Skeletal muscle tissue (tissue), 4 donors: ENCODE results near the gene NSD1. TPM values are rescaled to one million over a fixed set of nuclear protein-coding genes. Genes with fewer than 3 reads are reported as not detected.
A peak's percentile ranks its signal among the peaks of the same experiment; 100 is the strongest.
"Not testable (repeated sequence)": the region's sequence is repeated elsewhere in the genome, so short reads cannot be mapped to it uniquely, and the experiment has no call there.

ENCODE experiments used
- H3K27ac ChIP-seq: one replicate; pipeline ENCODE4 v1.7.0; 2013; ENCODE audit warnings: mild to moderate bottlenecking, low read depth, low read length, inconsistent platforms
- H3K27me3 ChIP-seq, 3 donors: one replicate each; pipeline ENCODE4 v1.7.0; 2013; ENCODE audit warnings: low read length in 3 of 3; ENCODE audit not compliant: control insufficient read depth in 3 of 3, insufficient read depth in 3 of 3
- H3K36me3 ChIP-seq, 3 donors: one replicate each; pipeline ENCODE4 v1.7.0; 2013; ENCODE audit warnings: low read length in 3 of 3; ENCODE audit not compliant: control insufficient read depth in 3 of 3, insufficient read depth in 3 of 3
- H3K4me1 ChIP-seq, 3 donors: one replicate each; pipeline ENCODE4 v1.7.0; 2013; ENCODE audit warnings: low read length in 3 of 3, mild to moderate bottlenecking in 3 of 3; ENCODE audit not compliant: control insufficient read depth in 3 of 3, insufficient read depth in 3 of 3
- H3K4me3 ChIP-seq, 3 donors: one replicate each; pipeline ENCODE4 v1.7.0; 2013; ENCODE audit warnings: low read length in 3 of 3
- H3K9ac ChIP-seq, 3 donors: one replicate each; pipeline ENCODE4 v1.7.0; 2013; ENCODE audit warnings: low read length in 3 of 3, mild to moderate bottlenecking in 3 of 3, moderate library complexity in 2 of 3, low read depth in 1 of 3
- H3K9me3 ChIP-seq, 3 donors: one replicate each; pipeline ENCODE4 v1.7.0; 2013; ENCODE audit warnings: low read length in 3 of 3; ENCODE audit not compliant: control insufficient read depth in 3 of 3
- total RNA-seq: library from RNA; depleted of rRNA; stranded (reverse); fragments of >200 nt; gene quantifications from one replicate; pipeline ENCODE4 v1.2.3, GENCODE V29; 2014
- donor health status: Osteomylitis.

Gene NSD1
- total RNA-seq, 1 donor from 2014 or later: 57.4 TPM

DNA sequence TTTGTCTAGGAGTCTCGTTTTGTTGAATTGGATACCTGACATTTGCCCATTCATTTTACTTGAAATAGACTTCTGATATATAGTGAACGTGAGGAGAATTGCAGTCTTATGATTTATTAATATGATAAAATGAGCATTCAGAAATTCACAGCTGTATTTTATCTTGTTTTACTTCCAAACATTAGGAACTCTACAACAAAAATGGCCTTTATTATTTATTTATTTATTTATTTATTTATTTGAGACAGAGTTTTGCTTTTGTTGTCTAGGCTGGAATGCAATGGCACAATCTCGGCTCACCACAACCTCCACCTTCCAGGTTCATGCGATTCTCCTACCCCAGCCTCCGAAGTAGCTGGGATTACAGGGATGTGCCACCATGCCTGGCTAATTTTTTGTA is 108.7 kb downstream of the NSD1 start:
- Histone ChIP-seq H3K27me3 (no peaks in the 10 kb centered on the region), H3K36me3 (peaks cover 20 to 44% (median 33%) of the 10 kb centered on the region in 3 donors)

DNA sequence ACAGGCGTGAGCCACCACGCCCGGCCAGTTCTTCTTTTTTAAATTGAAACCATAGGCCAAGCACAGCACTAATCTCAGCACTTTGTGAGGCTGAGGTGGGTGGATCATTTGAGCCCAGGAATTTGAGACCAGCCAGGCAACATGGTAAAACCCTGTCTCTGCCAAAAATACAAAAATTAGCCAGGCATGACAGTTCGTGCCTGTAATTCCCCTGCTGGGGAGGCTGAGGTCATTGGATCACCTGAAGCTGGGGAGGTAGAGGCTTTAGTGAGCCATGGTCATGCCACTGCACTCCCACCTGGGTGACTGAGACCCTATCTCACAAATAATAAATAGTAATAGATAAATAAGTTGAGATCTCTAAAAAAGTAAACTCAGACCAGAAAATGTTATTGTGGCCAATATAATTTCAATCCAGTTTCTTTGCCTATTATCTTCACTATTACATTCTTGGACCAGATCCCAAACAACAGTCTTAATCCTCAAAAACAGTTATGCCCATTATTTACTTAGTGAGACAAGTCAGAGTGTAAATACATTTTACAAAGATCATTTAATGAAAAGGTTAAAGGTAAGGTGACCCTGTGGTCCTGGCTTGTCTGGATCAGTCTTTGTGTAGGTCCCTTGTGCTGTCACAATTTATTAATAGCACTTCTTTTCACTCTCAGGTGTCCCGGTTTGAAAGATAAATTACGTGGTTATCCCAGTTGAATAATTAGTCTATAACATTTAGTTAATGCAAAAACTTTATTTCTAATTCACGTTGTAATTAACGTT is 116.4 kb downstream of the NSD1 start:
- no peaks in the 10 kb centered on the region for H3K9me3 ChIP-seq
- H3K27me3 ChIP-seq: no peaks in the 10 kb centered on the region
- H3K36me3 ChIP-seq: peaks cover 34 to 59% (median 37%) of the 10 kb centered on the region in 3 donors
- peak overlapping the region; percentile 71 for H3K27ac ChIP-seq
- peaks cover 0 to 3% (median 3%) of the 10 kb centered on the region in 3 donors for H3K4me1 ChIP-seq
- no peak overlapping the region for H3K4me3 ChIP-seq
- H3K9ac ChIP-seq: no peak overlapping the region

More for the DNA sequence above, 108.7 kb downstream of the NSD1 start:
- Histone ChIP-seq H3K4me3 (no peak overlapping the region), H3K27ac (no peak overlapping the region), H3K9me3 (no peaks in the 10 kb centered on the region), H3K9ac (no peak overlapping the region), H3K4me1 (no peaks in the 10 kb centered on the region)

GRCh38 chr5:177253252-177253651 is 119.7 kb downstream of the NSD1 start:
- no peak overlapping the region for H3K9ac ChIP-seq
- peaks cover 17 to 51% (median 22%) of the 10 kb centered on the region in 3 donors for H3K36me3 ChIP-seq
- no peaks in the 10 kb centered on the region for H3K9me3 ChIP-seq
- H3K27ac ChIP-seq: no peak overlapping the region
- H3K27me3 ChIP-seq: no peaks in the 10 kb centered on the region
- peaks cover 0 to 3% (median 3%) of the 10 kb centered on the region in 3 donors for H3K4me1 ChIP-seq
- no peak overlapping the region for H3K4me3 ChIP-seq

GRCh38 chr5:177256296-177256695 is 122.7 kb downstream of the NSD1 start:
- Histone ChIP-seq H3K9ac (no peak overlapping the region), H3K4me1 (no peaks in the 10 kb centered on the region), H3K27ac (no peak overlapping the region), H3K36me3 (peaks cover 12 to 50% (median 36%) of the 10 kb centered on the region in 3 donors), H3K4me3 (no peak overlapping the region), H3K27me3 (no peaks in the 10 kb centered on the region), H3K9me3 (no peaks in the 10 kb centered on the region)

DNA sequence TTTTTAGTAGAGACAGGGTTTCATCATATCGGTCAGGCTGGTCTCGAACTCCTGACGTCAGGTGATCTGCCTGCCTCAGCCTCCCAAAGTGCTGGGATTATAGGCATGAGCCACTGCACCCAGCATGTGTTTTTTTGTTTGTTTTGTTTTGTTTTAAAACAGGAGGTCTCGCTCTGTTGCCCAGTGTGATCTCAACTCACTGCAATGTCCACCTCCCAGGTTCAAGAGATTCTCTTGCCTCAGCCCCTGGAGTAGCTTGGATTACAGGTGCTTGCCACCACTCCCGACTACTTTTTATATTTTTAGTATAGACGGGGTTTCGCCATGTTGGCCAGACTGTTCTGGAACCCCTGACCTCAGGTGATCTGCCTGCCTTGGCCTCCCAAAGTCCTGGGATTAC is 125.1 kb downstream of the NSD1 start:
- H3K9ac ChIP-seq, H3K27me3 ChIP-seq, H3K9me3 ChIP-seq, H3K4me1 ChIP-seq, H3K4me3 ChIP-seq, H3K27ac ChIP-seq: not testable (repeated sequence)
- peaks cover 4 to 39% (median 32%) of the 10 kb centered on the region in 3 donors for H3K36me3 ChIP-seq

DNA sequence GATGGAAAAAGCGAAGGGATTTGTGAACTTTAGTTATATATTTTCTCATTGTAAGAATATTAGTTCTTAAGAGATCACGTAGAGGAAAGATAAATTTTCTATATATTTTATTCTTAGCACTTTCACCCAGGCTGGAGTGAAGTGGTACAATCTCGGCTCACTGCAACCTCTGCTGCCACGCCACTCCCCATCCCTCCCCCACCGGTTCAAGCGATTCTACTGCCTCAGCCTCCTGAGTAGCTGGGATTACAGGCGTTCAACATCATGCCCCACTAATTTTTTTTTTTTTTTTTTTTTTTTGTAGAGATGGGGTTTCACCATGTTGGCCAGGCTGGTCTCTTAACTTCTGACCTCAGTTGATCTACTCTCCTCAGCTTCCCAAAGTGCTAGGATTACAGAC is 127.4 kb downstream of the NSD1 start:
- no peaks in the 10 kb centered on the region for H3K9me3 ChIP-seq
- H3K4me3 ChIP-seq: no peak overlapping the region
- no peak overlapping the region for H3K9ac ChIP-seq
- H3K27me3 ChIP-seq: no peaks in the 10 kb centered on the region
- peaks cover 4 to 34% (median 33%) of the 10 kb centered on the region in 3 donors for H3K36me3 ChIP-seq
- H3K4me1 ChIP-seq: peaks cover 0 to 2% (median 0%) of the 10 kb centered on the region in 3 donors
- no peak overlapping the region for H3K27ac ChIP-seq

GRCh38 chr5:177261510-177261909 is 127.9 kb downstream of the NSD1 start:
- Histone ChIP-seq H3K9ac (no peak overlapping the region), H3K4me1 (peaks cover 0 to 2% (median 0%) of the 10 kb centered on the region in 3 donors), H3K9me3 (no peaks in the 10 kb centered on the region), H3K27me3 (no peaks in the 10 kb centered on the region), H3K36me3 (peaks cover 10 to 39% (median 38%) of the 10 kb centered on the region in 3 donors), H3K4me3 (no peak overlapping the region), H3K27ac (no peak overlapping the region)

GRCh38 chr5:177264178-177264577 is 130.6 kb downstream of the NSD1 start:
- Histone ChIP-seq H3K4me1 (peaks cover 0 to 2% (median 0%) of the 10 kb centered on the region in 3 donors), H3K9ac (no peak overlapping the region), H3K36me3 (peaks cover 17 to 49% (median 44%) of the 10 kb centered on the region in 3 donors), H3K27me3 (no peaks in the 10 kb centered on the region), H3K4me3 (no peak overlapping the region), H3K9me3 (no peaks in the 10 kb centered on the region), H3K27ac (no peak overlapping the region)

GRCh38 chr5:177265395-177265794 is 131.8 kb downstream of the NSD1 start:
- Histone ChIP-seq H3K27me3 (no peaks in the 10 kb centered on the region), H3K4me1 (peaks cover 0 to 2% (median 0%) of the 10 kb centered on the region in 3 donors), H3K9me3 (no peaks in the 10 kb centered on the region), H3K9ac (no peak overlapping the region), H3K36me3 (peaks cover 26 to 48% (median 44%) of the 10 kb centered on the region in 3 donors), H3K4me3 (no peak overlapping the region), H3K27ac (no peak overlapping the region)

DNA sequence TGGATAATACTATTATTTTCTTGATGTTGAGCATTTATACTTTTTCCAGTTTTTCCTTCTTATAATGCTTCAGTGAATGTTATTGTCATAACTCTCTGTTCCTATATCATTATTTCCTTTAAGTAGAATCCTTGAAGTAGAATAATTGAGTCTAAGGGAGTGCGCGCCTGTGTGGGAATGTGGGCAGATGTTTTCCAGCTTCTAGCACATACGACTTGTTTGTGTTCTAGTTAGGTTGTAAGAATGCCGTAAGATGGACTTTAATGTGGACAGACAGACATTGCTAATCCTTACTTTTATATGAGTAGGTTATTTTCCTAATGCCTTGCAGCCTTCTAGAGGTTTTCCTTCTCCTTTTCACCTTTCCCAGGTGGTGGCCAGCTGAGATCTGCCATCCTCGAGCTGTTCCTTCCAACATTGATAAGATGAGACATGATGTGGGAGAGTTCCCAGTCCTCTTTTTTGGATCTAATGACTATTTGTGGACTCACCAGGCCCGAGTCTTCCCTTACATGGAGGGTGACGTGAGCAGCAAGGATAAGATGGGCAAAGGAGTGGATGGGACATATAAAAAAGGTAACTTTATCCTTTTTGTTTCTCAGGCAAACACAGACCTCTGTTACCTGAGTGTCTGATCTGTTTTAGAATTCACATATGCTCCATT is 135.8 kb downstream of the NSD1 start:
- H3K4me1 ChIP-seq: no peaks in the 10 kb centered on the region
- H3K36me3 ChIP-seq: peaks cover 32 to 52% (median 49%) of the 10 kb centered on the region in 3 donors
- no peaks in the 10 kb centered on the region for H3K9me3 ChIP-seq
- no peak overlapping the region for H3K4me3 ChIP-seq
- no peak overlapping the region for H3K27ac ChIP-seq
- H3K27me3 ChIP-seq: no peaks in the 10 kb centered on the region
- H3K9ac ChIP-seq: no peak overlapping the region
